Measurements from ENCODE around the gene FOXN4. TPM values are rescaled to one million over a fixed set of nuclear protein-coding genes. Genes with fewer than 3 reads are reported as not detected.

Gene FOXN4
- total and polyA plus RNA-seq, 2 donors (not counting 3 experiments of a cell fraction or from before 2014, with no cell fraction given): not detected

- no TSS peak for BruUV-seq (replicated peaks)
- Histone ChIP-seq H3K27ac (ENCODE audit: insufficient read depth, low read depth, low read length) (no peak overlapping the region), H3K4me1 (ENCODE audit: control insufficient read depth, extremely low read depth, insufficient read depth, low read length) (peaks cover 2% of the 10 kb centered on the region), H3K79me2 (ENCODE audit: control insufficient read depth, insufficient read depth, low read length) (no peaks in the 10 kb centered on the region), H2AFZ (ENCODE audit: low read depth, low read length) (no peak overlapping the region), H3K4me2 (ENCODE audit: insufficient read depth, low read length) (no peak overlapping the region), H3K4me3 (replicated peaks in 1 of 3; ENCODE audit: insufficient read depth in 1 of 3, low read depth in 1 of 3, low read length in 3 of 3) (no peak overlapping the region), H3K36me3 (ENCODE audit: control insufficient read depth in 2 of 2, extremely low read depth in 1 of 2, insufficient read depth in 2 of 2, low read length in 2 of 2) (no peaks in the 10 kb centered on the region), H4K20me1 (replicated peaks; ENCODE audit: control insufficient read depth, extremely low read depth, insufficient read depth, low read length) (no peaks in the 10 kb centered on the region), H3K9me3 (replicated peaks; ENCODE audit: control insufficient read depth, insufficient read depth, low read length) (no peaks in the 10 kb centered on the region), H3K9ac (replicated peaks; ENCODE audit: extremely low read depth, insufficient read depth, low read length) (no peak overlapping the region), H3K9me1 (replicated peaks; ENCODE audit: control insufficient read depth, extremely low read depth, insufficient read depth, low read length) (no peaks in the 10 kb centered on the region), H3K27me3 (ENCODE audit: control insufficient read depth in 2 of 2, insufficient read depth in 2 of 2, low read length in 2 of 2) (peaks cover 35 to 38% of the 10 kb centered on the region in 2 experiments)
- dilution Hi-C loops (cut with MboI; ENCODE audit: extremely low pct_ligation_motif_present, low sequenced_read_pairs): no loop called here
- FAIRE-seq (no peak), DNase-seq (ENCODE audit: low read depth, low spot score) (no peak)
- CTCF ChIA-PET: no interaction called here
- intact Hi-C loops (cut with micrococcal nuclease): no loop called here
- TF ChIP-seq CTCF (IDR thresholded peaks at IDR 0.05; ENCODE audit: extremely low read depth in 1 of 2, insufficient read depth in 1 of 2, low read depth in 1 of 2, low read length in 2 of 2) (no peak), EZH2 (IDR thresholded peaks at IDR 0.05; ENCODE audit: borderline replicate concordance, low read depth, low read length, severe bottlenecking) (no peak), POLR2A (IDR thresholded peaks at IDR 0.05; ENCODE audit: low read depth, low read length) (no peak), FOS (IDR thresholded peaks at IDR 0.05; ENCODE audit: borderline replicate concordance, insufficient read depth, low read length) (no peak), GATA2 (IDR thresholded peaks at IDR 0.05; ENCODE audit: insufficient read depth, insufficient read length, low read depth, low read length) (no peak), POLR2AphosphoS5 (IDR thresholded peaks at IDR 0.05; ENCODE audit: insufficient read depth, low read depth, low read length) (no peak), JUN (IDR thresholded peaks at IDR 0.05; ENCODE audit: borderline replicate concordance, insufficient read depth, insufficient read length, low read depth) (no peak), MYC (IDR thresholded peaks at IDR 0.05; ENCODE audit: low read depth, low read length) (no peak)
- POLR2A ChIA-PET: no interaction called here
These were observed 4.6 kb downstream of the FOXN4 start for GRCh38 chr12:109304485-109304884.

All from endothelial cell of umbilical vein (primary cell).